Astrocyte (in vitro differentiated cells and primary cell): Measurements from ENCODE around the gene CARD14. TPM values are rescaled to one million over a fixed set of nuclear protein-coding genes. Genes with fewer than 3 reads are reported as not detected.

Experiments used
- DNase-seq: peaks from one replicate; pipeline ENCODE4 v3.0.0-alpha.2; 2010; ENCODE audit warnings: low read depth
- FAIRE-seq: peaks from 2 replicates; lab custom pipeline; 2011; peaks lifted over from hg19 to GRCh38; lab: Jason Lieb, UNC
- H2AFZ ChIP-seq: 2 replicates; pipeline ENCODE4 v1.6.0; 2012; ENCODE audit warnings: low read depth, low read length, inconsistent platforms
- H3K27ac ChIP-seq: 2 replicates; pipeline ENCODE4 v1.5.1; 2011; ENCODE audit warnings: low read depth, low read length, inconsistent platforms
- H3K27me3 ChIP-seq: 2 replicates; pipeline ENCODE4 v1.6.0; 2011; ENCODE audit warnings: low read length, inconsistent platforms; ENCODE audit not compliant: insufficient read depth
- H3K36me3 ChIP-seq: 2 replicates; pipeline ENCODE4 v1.5.1; 2011; ENCODE audit warnings: low read length, inconsistent platforms; ENCODE audit not compliant: insufficient read depth
- H3K4me1 ChIP-seq: 2 replicates; pipeline ENCODE4 v1.5.1; 2011; ENCODE audit warnings: low read length, inconsistent platforms; ENCODE audit not compliant: insufficient read depth
- H3K4me2 ChIP-seq: 2 replicates; pipeline ENCODE4 v1.6.0; 2012; ENCODE audit warnings: low read length, inconsistent platforms
- H3K4me3 ChIP-seq: 2 replicates; pipeline ENCODE4 v1.5.1; 2011; ENCODE audit warnings: low read depth, mild to moderate bottlenecking, low read length, inconsistent platforms; ENCODE audit not compliant: insufficient read depth
- H3K79me2 ChIP-seq: 2 replicates; pipeline ENCODE4 v1.6.0; 2012; ENCODE audit warnings: mild to moderate bottlenecking, low read length, inconsistent platforms; ENCODE audit not compliant: insufficient read depth
- H3K9ac ChIP-seq: 2 replicates; pipeline ENCODE4 v1.6.0; 2012; ENCODE audit warnings: mild to moderate bottlenecking, low read length, inconsistent platforms
- H3K9me3 ChIP-seq: 2 replicates; pipeline ENCODE4 v1.5.1; 2012; ENCODE audit warnings: low read depth, mild to moderate bottlenecking, low read length, inconsistent platforms; ENCODE audit not compliant: insufficient read depth
- H4K20me1 ChIP-seq: 2 replicates; pipeline ENCODE4 v1.6.0; 2012; ENCODE audit warnings: low read length, inconsistent platforms; ENCODE audit not compliant: insufficient read depth
- H3K27ac Mint-ChIP-seq: one replicate; pipeline ENCODE4 v1.8.0; 2021; ENCODE audit warnings: mild to moderate bottlenecking, mixed read lengths; ENCODE audit not compliant: unreplicated experiment
- H3K27me3 Mint-ChIP-seq: one replicate; pipeline ENCODE4 v1.8.0; 2021; ENCODE audit warnings: low read depth, mixed read lengths; ENCODE audit not compliant: unreplicated experiment
- H3K36me3 Mint-ChIP-seq: one replicate; pipeline ENCODE4 v1.8.0; 2021; ENCODE audit warnings: low read depth, mixed read lengths; ENCODE audit not compliant: unreplicated experiment
- H3K4me1 Mint-ChIP-seq: one replicate; pipeline ENCODE4 v1.8.0; 2021; ENCODE audit warnings: low read depth, mixed read lengths; ENCODE audit not compliant: unreplicated experiment
- H3K4me3 Mint-ChIP-seq: one replicate; pipeline ENCODE4 v1.8.0; 2021; ENCODE audit warnings: mild to moderate bottlenecking, moderate library complexity, mixed read lengths; ENCODE audit not compliant: unreplicated experiment
- H3K9me3 Mint-ChIP-seq: one replicate; pipeline ENCODE4 v1.8.0; 2021; ENCODE audit warnings: mild to moderate bottlenecking, mixed read lengths; ENCODE audit not compliant: unreplicated experiment
- CTCF ChIP-seq: IDR thresholded peaks from 2 replicates; pipeline ENCODE4 v1.5.1; 2011; ENCODE audit warnings: low read depth, mild to moderate bottlenecking, inconsistent platforms, low read length, moderate library complexity; ENCODE audit not compliant: insufficient read depth
- EZH2 ChIP-seq: IDR thresholded peaks from 2 replicates; pipeline ENCODE4 v1.6.1; 2012; ENCODE audit warnings: mild to moderate bottlenecking, low read length, inconsistent platforms; ENCODE audit not compliant: insufficient read depth
- total RNA-seq: library from RNA; stranded (reverse); gene quantifications from 2 replicates; pipeline ENCODE4 v1.2.1, GENCODE V29; 2021

CARD14 gene
- total RNA-seq, 1 donor from 2014 or later, result not detected

GRCh38 chr17:80212511-80212910 is 42.7 kb downstream of the CARD14 start:
- Histone ChIP-seq H3K79me2 (no peaks in the 10 kb centered on the region), H4K20me1 (peaks cover 5% of the 10 kb centered on the region), H3K36me3 (no peaks in the 10 kb centered on the region), H3K27ac (no peak overlapping the region), H3K4me1 (no peaks in the 10 kb centered on the region), H2AFZ (no peak overlapping the region), H3K9me3 (no peaks in the 10 kb centered on the region), H3K4me3 (no peak overlapping the region), H3K4me2 (no peak overlapping the region), H3K27me3 (no peaks in the 10 kb centered on the region), H3K9ac (no peak overlapping the region)
- Mint-ChIP-seq H3K4me1 (no peaks in the 10 kb centered on the region), H3K27ac (no peak overlapping the region), H3K4me3 (no peak overlapping the region), H3K9me3 (peaks cover 1% of the 10 kb centered on the region), H3K36me3 (peaks cover 13% of the 10 kb centered on the region), H3K27me3 (no peaks in the 10 kb centered on the region)
- no peak for TF ChIP-seq CTCF
- no peak for TF ChIP-seq EZH2
- no peak for FAIRE-seq
- DNase-seq, result no peak

DNA sequence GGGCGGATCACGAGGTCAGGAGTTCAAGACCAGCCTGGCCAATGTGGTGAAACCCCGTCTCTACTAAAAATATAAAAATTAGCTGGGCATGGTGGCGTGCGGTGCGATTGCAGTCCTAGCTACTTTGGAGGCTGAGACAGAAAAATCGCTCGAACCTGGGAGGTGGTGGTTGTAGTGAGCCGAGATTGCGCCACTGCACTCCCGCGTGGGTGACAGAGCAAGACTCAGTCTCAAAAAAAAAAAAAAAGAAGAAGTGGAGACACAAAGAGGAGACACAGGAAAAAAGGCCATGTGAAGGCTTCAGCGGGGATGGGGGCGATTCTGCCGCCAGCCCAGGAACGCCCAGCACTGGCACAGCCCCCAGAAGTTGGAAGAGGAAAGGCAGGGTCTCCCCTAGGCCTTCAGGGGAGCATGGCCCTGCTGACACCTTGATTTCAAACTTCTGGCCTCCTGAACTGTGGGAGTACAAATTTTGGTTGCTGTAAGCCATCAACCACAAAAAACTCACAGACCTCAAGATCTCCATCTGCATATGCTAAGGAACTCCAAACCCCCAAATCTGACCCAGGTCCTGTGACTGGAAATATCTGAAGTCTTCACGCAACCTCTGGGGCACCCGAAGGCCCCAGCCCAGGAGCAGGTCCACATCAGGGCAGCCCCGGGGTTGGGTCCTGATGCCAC is 43.3 kb downstream of the CARD14 start:
- H3K9me3 ChIP-seq, result no peaks in the 10 kb centered on the region
- no peaks in the 10 kb centered on the region for H3K36me3 ChIP-seq
- TF ChIP-seq CTCF, result no peak
- no peak for TF ChIP-seq EZH2
- Mint-ChIP-seq H3K4me1 (no peaks in the 10 kb centered on the region), H3K4me3 (no peak overlapping the region), H3K9me3 (peaks cover 1% of the 10 kb centered on the region), H3K27me3 (no peaks in the 10 kb centered on the region), H3K27ac (no peak overlapping the region), H3K36me3 (peaks cover 14% of the 10 kb centered on the region)
- DNase-seq (no peak), FAIRE-seq (no peak)
- H3K4me3 ChIP-seq, result no peak overlapping the region
- H3K27ac ChIP-seq, result no peak overlapping the region
- no peak overlapping the region for H3K4me2 ChIP-seq
- H3K9ac ChIP-seq, result no peak overlapping the region
- H3K27me3 ChIP-seq, result no peaks in the 10 kb centered on the region
- H4K20me1 ChIP-seq, result peaks cover 11% of the 10 kb centered on the region
- no peaks in the 10 kb centered on the region for H3K79me2 ChIP-seq
- no peaks in the 10 kb centered on the region for H3K4me1 ChIP-seq
- no peak overlapping the region for H2AFZ ChIP-seq

DNA sequence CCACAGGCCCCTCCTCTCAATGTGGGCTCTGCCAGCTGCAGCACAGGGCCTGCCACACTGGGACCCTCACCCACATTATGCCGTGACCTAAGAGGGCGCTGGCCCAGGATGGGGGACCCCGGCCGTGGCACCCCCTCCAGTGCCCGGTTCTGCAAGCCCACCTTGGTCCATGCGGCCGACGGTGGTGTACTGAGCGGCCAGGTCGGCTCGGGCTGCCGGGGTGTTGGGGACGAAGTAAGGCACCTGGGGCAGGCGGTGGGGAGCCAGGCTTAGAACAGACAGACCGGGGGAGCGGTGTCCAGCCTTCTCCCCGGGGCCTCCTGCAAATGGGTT is 43.8 kb downstream of the CARD14 start:
- Histone ChIP-seq H3K4me2 (no peak overlapping the region), H2AFZ (no peak overlapping the region), H3K4me3 (no peak overlapping the region), H3K9ac (no peak overlapping the region), H3K79me2 (no peaks in the 10 kb centered on the region), H3K9me3 (no peaks in the 10 kb centered on the region), H3K27me3 (no peaks in the 10 kb centered on the region), H4K20me1 (peaks cover 16% of the 10 kb centered on the region), H3K4me1 (no peaks in the 10 kb centered on the region), H3K36me3 (no peaks in the 10 kb centered on the region), H3K27ac (no peak overlapping the region)
- H3K4me1 Mint-ChIP-seq, result no peaks in the 10 kb centered on the region
- H3K4me3 Mint-ChIP-seq, result no peak overlapping the region
- no peak overlapping the region for H3K27ac Mint-ChIP-seq
- peaks cover 1% of the 10 kb centered on the region for H3K9me3 Mint-ChIP-seq
- peaks cover 14% of the 10 kb centered on the region for H3K36me3 Mint-ChIP-seq
- H3K27me3 Mint-ChIP-seq, result no peaks in the 10 kb centered on the region
- no peak for TF ChIP-seq CTCF
- TF ChIP-seq EZH2, result no peak
- DNase-seq, result no peak
- no peak for FAIRE-seq
